Raji (cell line): ENCODE measurements around the gene XYLT1.

Experiments used
- POLR2A ChIP-seq: IDR thresholded peaks from 2 replicates; pipeline ENCODE4 v1.6.1; 2011; ENCODE audit warnings: low read depth, low read length, control low read depth; ENCODE audit not compliant: insufficient read depth

XYLT1 gene, protein sequence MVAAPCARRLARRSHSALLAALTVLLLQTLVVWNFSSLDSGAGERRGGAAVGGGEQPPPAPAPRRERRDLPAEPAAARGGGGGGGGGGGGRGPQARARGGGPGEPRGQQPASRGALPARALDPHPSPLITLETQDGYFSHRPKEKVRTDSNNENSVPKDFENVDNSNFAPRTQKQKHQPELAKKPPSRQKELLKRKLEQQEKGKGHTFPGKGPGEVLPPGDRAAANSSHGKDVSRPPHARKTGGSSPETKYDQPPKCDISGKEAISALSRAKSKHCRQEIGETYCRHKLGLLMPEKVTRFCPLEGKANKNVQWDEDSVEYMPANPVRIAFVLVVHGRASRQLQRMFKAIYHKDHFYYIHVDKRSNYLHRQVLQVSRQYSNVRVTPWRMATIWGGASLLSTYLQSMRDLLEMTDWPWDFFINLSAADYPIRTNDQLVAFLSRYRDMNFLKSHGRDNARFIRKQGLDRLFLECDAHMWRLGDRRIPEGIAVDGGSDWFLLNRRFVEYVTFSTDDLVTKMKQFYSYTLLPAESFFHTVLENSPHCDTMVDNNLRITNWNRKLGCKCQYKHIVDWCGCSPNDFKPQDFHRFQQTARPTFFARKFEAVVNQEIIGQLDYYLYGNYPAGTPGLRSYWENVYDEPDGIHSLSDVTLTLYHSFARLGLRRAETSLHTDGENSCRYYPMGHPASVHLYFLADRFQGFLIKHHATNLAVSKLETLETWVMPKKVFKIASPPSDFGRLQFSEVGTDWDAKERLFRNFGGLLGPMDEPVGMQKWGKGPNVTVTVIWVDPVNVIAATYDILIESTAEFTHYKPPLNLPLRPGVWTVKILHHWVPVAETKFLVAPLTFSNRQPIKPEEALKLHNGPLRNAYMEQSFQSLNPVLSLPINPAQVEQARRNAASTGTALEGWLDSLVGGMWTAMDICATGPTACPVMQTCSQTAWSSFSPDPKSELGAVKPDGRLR

GRCh38 chr16:17470908-17471718 lies at the start of gene XYLT1:
XYLT1 (minus strand) TSS chr16:17470960; CDS start chr16:17470796, 164 bp downstream.
- TF ChIP-seq POLR2A = no peak

GRCh38 chr16:17520111-17520510 lies 49.4 kb upstream of the XYLT1 start:
- TF ChIP-seq POLR2A = no peak

GRCh38 chr16:17519101-17519955 lies 48.6 kb upstream of the XYLT1 start:
- TF ChIP-seq POLR2A = no peak

DNA sequence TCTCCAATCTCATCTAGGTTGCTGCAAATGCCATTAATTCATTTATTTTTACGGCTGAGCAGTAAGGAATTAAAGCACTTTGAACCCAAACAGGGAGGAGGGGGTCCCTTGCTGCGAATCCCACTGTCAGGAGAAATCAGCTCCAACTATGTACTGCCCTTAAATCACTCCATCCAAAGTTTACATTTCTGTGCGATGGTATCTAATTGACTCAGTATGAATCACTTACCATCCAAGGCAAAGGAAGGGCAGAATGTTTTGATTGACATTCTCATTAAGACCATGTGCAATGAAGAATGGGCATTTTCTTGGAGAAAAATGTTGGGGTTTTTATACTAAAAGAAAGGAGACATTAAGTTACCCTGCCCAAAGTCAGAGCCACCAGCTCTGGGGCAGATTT lies 47.7 kb upstream of the XYLT1 start:
- TF ChIP-seq POLR2A = no peak

- no peak for TF ChIP-seq POLR2A
Measured at GRCh38 chr16:17515421-17516210, 44.9 kb upstream of the XYLT1 start.

DNA sequence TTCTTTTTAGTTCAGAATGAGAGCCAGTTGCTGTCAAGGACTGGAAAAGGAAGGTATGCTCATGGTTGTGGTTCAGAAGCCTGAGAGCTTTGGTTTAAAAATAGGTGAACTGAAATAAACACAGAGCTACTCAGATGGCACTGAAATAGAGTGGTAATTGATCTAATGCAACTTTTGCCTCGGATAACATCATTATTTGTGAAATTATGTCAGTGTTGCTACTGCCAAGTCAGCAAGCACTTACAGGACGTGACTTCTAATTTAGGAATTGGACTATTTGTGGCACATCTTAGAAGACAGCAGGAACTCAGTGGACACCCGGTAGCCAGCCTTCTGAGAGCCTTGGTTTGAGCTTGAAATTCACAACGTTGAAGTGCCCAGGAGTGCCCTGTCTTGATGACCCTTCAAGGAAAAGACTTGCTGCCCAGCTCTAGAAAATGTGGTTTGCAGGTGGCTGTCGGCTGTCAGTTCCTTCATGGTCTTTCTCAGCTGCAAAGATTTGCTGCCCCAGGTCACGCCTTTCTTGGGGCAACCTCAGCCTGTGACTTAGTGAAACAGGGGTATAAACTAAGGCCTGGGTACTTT lies 42.0 kb upstream of the XYLT1 start:
- no peak for TF ChIP-seq POLR2A

- TF ChIP-seq POLR2A = no peak
Measured at GRCh38 chr16:17511340-17511739, 40.6 kb upstream of the XYLT1 start.

DNA sequence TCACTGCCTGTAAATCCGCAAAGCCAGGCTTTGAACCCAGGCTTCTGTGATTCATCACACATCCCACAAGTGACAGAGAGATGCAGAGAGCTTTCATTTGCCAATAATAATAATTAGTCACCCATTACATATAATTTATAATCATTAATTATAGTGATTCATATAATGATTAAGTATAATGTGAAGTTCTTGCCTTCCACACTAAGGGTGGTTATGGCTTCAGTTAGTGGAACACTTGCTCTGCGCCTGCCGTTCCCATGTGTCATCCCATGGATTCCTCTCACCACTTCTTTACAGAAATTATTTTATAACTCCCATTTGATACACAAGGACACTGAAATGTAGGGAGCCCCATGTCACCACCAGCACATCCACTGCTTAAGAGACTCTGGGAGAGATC lies 39.8 kb upstream of the XYLT1 start:
- no peak for TF ChIP-seq POLR2A

DNA sequence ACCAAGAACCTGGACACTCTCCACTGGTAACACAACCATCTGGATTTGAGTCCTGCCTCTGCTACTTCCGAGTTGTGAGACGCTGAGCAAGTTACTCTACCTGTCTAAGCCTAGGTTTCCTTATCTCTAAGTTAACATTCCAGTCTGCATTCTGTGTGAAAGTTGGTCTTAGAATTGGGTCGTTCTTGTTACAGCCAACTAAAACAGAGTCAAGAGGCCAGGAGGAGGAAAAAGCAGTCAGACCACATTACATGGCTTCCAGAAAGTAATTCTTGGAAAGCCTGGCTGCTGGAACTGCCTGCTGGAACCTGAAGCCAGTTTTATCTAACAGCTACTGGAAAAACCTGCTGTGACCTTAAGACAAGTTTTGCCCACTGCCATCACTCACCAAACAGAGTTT lies 38.4 kb upstream of the XYLT1 start:
- no peak for TF ChIP-seq POLR2A

DNA sequence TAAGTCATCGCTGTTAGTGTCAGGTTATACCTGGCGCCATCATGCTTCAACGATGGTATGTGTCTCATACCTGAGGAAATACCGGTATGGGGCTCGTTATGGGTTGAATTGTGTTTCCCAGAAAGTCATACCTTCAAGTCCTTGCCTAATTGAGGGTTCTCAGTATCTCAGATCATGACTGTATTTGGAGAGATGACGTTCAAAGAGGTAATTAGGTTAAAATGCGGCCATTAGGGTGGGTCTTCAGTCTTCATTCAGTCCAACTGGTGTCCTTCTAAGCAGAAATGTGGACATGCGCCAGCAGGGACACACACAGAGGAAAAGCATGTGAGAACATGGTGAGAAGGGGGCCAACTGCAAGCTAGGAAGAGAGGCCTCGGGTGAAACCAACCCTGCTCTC lies 37.5 kb upstream of the XYLT1 start:
- TF ChIP-seq POLR2A = no peak

DNA sequence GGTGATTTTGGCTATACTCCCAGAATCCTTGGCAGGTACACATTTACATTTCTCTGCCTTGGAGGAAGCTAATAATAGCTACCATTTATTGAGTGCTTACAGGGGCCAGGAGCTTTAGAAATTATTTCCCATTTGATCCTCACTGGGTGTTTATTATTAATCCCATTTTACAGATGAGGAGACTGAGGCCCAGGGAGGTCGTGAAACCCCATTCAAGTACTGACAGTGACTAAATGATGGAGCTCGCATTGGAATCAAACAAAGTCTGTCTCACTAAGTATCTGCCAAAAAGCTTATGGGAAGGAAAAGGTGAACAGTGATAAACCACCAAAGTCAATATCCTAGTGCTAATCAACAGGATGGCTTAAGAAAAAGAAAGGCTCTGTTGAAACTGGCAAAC lies 33.3 kb upstream of the XYLT1 start:
- TF ChIP-seq POLR2A = no peak

DNA sequence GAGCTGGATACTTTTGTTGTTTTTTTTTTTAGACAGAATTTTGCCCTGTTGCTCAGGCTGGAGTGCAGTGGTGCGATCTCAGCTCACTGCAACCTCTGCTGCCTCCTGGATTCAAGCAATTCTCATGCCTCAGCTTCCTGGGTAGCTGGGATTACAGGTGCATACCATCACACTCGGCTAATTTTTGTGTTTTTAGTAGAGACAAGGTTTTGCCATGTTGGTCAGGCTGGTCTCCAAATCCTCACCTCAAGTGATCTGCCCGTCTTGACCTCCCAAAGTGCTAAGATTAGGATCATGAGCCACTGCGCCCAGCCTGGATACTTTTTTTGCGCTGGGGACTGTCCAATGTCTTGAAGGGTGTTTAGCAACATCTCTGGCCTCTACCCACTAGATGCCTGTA lies 32.6 kb upstream of the XYLT1 start:
- no peak for TF ChIP-seq POLR2A

- TF ChIP-seq POLR2A = no peak
Measured at GRCh38 chr16:17501321-17501720, 30.6 kb upstream of the XYLT1 start.
